ENCODE results near the gene PLIN1. TPM values are rescaled to one million over a fixed set of nuclear protein-coding genes. Genes with fewer than 3 reads are reported as not detected.
A peak's percentile ranks its signal among the peaks of the same experiment; 100 is the strongest.

Gene PLIN1
- total RNA-seq, 1 donor from 2014 or later: 0.07 TPM

DNA sequence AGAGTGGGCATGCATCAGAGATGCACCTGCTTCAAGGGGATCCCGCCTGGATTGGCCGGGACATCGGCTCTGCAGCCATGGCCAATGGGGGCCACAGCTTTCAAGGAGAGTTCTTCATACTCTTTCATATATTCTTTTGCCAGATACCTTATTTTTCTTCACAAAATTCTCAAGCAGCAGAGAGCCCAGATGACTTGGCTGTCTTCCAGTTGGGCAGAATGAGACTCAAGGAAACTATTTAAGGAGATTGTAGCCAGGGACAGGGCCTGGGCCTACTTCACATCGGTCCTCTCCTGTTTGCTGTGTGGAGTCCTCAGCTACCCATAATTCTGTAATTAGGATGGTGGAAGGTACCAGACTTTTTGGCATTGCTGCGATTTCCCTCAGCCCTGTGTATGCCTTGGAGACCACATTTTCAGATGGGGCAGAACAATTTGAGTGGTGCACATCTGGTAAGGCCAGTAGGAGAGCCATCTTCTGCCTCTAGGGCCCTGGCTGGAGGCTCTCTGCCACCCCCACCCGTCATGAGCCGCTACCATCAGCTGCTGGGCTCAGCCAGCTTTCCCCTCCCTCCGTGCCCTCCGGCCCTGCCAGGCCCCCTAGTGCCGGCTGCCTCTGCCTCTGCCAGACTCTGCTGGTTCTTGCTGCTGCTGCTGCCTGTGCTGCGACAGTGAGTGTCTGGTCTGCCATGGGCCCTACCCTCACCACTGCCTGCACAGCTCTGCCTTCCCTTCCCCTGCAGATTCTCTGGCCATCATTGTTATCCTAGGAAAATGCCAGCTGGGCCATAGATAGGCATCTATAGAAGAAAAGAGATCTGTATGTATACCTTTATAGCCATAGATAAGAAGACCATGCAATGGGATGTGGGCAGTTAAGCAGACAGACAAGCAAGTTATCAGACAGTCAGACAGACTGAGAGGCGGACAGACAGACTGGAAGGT is 6.7 kb downstream of the PLIN1 start:
- no peak for DNase-seq (ENCODE audit: low read depth, low spot score)

DNA sequence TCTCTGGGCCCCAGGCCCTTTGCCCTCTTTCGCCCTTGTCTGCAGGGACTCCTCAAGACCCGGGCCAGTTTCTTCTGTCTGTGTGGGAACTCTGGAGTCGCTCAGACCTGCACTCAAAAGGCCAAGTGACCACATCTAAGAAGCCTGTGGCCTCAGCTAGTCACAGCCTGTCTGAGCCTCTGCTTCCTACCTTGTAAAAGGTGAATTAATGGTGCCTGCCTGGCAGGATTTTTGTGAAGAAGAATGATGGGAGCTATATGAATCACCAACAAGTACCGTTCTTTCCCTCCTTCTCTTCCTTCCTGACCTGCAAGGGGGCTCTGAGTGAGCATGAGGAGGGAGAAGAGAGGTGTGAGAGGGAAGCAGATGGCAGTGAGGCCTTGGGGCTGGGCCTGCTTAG is 7.5 kb downstream of the PLIN1 start:
- DNase-seq (ENCODE audit: low read depth, low spot score): no peak

DNA sequence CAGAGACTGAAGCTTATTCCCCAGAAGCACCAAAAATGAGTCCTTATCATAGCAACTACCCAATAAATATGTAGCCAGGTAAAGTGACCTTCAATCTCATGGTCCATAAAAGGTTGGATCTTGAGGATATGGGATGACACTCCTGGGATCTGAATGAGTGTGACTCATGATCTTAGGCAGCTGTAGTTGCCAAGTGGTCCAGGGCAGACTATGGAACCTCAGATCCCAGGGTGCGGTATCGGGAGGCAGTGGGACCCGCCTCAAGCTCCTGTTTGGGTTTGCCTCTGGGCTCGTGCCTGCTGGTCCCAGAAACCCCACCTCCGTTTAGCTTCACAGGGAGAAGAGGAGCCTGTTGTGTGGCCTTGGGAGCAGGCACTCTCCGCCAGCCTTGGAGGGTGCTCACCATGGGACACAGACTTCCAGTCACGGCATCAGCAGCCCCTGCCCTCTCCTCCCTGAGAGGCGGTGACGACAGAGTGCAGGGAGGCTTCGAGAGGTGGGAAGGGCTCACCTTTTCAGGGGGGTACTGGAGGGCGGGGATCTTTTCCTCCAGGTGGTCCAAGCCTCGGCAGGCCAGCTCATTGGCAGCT is 8.1 kb downstream of the PLIN1 start:
- DNase-seq (ENCODE audit: low read depth, low spot score): no peak

GRCh38 chr15:89669941-89670340 is 9.2 kb downstream of the PLIN1 start:
- DNase-seq (ENCODE audit: low read depth, low spot score): no peak

DNA sequence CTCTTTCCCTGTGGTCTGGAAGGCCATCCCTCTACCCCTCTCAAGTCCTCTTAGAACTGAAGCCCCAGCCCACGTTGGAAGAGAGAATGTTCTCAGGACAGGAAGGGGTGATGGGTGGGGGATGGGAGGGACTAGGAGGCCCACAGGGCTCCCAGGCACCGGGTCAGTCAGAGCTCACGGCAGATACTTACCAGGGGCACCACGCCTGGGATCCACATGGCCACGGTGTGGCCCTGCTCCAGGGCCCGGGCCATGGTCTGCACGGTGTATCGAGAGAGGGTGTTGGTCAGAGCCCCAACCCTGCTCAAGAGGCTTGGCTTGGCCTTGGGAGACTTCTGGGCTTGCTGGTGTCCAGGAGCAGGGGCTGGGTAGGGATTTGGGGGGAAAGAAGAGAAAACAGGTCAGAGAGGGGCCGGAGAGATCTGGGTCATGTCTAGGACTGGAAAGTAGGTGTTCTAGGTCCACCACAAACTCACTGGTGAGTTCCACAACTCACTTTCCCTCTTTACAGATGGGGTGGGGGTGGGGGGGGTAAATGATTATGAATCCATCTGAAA is 9.8 kb downstream of the PLIN1 start:
- no peak for DNase-seq (ENCODE audit: low read depth, low spot score)

DNA sequence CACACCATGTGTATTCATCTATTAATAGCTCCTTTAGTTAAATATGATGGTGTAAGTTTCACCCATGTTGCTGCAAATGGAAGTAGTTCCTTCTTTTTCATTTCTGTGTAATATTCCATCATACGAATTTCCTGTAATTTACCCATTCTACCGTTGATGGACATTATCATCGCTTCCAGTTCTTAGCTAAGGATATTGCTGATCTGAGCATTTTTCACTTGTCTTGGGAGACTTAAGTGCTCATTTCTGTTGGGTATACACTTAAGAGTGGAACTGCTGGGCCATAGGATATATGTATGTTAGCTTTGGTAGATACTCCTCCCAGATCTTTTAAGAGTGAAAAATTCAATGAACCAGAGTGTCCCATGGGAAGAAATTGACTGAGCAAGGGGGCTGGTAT is 11.0 kb downstream of the PLIN1 start:
- DNase-seq (ENCODE audit: low read depth, low spot score): no peak

DNA sequence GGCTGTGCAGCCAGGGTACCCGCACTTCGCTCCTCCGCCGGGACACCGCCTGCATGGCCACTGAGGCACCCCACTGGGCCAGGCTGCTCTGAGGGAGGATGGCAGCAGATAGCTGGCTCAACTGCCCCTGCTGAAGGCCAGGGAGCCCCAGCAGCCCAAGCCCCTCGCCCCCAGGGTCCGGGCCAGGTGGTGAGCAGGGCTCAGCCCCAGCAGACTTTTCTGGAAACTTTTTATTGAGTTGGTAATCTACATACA is 11.5 kb downstream of the PLIN1 start:
- no peak for DNase-seq (ENCODE audit: low read depth, low spot score)

DNA sequence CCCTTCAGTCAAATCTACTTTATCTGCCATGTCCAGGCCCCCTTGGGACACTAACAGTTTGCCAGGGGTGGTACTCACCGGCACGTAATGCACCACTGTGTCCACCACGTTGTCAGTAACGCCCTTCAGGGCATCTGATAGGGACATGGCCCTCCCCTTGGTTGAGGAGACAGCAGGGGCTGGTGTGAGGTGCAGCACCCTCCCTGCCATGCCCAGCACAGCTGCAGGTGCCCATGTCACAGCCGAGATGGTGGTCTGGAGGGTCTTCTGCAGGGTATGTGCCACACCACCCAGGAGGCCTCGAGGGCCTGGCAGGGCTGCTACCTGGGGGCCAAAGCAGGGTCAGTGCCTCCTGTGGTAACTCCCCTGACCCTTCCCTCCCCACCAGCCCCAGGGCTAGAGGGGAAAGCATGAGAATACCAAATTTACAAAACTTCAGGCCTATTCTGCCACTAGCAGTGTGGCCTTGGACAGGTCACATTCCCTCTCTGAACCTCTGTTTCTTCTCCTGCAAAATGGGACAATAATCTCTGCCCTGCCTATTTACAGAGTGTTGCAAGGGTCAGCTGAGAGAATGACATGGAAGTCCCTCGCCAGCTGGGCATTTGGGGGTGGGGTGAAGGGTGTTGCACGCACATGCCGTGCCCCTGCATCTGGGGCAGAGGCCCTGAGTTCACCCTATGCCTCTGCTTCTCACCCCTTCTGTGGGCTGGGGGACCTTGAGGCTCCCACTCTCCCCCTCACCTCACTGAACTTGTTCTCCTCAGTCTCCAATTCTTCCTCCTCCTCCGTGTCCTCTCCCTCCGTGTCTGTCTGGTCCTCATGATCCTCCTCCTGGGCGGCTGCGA is 12.1 kb downstream of the PLIN1 start:
- DNase-seq (ENCODE audit: low read depth, low spot score): no peak

DNA sequence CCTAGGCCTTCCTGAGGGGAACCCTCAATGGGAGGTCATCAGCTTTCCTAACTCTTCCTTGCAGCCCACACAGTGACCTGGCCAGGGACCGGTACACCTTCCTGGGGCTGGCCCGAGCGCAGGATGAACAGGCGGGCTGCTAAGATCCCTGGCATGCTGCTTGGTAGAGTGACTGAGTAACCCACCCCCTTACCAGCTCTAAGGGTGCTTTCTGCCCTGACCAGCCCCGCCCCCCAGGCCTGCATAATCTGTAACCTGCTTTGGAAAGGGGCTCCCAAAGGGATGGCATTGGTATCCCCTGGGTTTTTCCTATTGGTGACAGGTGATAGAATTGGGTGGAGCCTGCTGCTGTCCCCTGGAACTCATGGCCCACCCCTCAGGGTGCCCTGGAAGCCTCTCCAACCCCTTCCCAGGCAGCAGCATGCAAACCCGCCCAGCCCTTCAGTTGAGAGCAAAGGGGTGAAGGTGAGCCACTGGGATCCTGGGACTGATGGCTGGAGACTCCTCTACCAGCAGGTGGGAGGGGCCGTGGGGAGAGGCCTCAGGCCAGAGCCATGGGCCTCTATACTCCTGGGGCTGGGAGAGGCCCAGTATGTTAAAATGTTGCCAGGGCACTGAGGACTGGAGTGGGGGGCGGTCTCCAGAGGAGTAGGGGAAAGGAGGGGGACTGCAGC is 12.8 kb downstream of the PLIN1 start:
- DNase-seq (ENCODE audit: low read depth, low spot score): no peak

DNA sequence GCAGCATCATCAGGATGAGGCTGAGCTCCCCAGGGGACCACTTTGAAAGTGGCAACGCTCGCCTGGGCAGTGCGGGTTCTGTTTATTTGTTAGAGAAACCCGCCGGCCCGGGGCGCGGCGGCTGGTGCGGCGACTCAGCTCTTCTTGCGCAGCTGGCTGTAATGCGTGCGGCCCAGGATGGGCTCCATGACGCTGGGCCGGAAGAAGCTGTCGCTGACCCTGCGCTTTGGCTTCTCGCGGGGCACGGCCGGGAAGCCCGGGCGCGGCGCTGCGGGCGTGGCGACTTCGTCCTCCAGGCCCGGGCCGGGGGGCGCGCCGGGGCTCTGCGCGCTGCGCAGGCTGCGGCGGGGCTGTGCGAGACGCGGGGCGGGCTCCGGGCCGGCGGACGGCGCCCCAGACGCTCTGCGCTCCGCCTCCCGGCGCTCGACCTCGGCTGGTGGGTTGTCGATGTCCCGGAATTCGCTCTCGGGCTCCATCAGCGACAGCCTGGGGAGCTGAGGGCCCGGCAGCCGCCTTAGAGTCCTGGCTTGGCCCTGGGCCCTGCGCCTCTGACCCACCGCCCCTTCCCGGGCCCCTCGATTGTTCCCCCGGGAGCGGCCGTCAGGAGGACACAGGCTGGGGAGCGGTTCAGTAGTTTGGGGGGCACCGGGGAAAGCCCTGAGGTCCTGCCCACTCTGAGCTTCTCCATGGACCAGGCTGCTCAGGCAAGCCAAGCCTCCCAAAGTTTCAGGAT is 13.6 kb downstream of the PLIN1 start:
- DNase-seq (ENCODE audit: low read depth, low spot score): no peak

DNA sequence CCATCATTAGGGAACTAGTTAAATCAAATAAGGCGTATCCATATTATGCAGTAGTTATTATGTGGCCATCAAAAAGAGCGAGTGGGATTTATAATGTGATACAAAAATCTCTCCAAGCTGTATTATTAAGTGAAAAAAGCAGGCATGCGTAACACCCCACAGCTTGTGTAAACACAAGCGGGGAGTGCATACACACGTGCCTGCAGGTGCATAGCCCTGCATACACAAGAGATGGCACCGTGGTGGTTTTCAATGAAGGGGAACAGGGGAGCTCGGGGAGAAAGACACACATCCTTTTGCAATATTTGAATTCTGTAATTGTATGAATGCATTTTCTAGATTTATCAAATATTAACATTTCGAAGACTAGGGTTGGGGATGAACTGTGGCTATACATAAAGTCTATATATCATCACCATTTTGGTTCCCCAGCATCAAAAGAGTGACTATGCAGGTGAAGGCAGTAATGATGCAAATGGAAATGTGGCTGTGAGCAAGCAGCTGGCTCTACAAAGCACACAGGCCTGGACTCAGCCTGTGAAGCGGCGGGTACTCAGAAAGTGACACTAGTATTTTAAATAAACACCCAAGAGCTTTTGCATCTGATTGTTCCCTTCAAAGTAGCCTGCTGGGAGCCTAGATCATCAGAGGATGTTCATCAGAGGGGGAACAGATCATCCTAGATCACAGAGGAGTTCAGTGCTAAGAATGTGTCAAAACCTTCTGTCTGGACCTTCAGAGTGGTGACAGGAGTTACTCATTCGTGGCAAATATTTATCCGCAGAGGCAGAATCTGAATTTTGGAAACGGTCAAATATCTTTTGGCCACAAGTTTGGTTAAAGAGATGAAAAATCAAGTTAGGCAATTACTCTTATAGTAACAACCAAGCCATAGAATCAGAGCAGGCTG is 14.5 kb downstream of the PLIN1 start:
- DNase-seq (ENCODE audit: low read depth, low spot score): no peak

GRCh38 chr15:89662893-89663626 is 16.1 kb downstream of the PLIN1 start:
- peak; percentile 53 for DNase-seq (ENCODE audit: low read depth, low spot score)

DNA sequence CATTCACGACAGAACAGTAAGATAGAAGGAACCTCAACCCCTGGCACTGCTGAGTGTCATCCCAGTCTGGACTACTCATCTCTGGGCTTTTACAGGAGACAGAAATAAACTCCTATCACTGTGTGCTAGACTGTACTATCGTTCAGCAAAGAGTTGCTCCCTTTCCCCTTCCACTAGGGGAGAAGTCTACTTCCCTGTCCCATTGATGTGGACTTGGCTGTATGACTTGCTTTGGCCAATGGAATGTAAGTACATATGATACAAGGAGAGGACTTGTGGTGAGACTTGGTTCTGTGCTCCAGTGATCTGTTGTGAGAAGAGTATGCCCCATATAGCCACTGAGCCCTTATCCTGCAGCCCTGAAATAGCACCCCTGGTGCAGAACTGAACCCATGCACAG is 18.6 kb downstream of the PLIN1 start:
- DNase-seq (ENCODE audit: low read depth, low spot score): no peak

- DNase-seq (ENCODE audit: low read depth, low spot score): no peak
These were observed 19.9 kb downstream of the PLIN1 start for GRCh38 chr15:89659295-89659694.

GRCh38 chr15:89657686-89658200 is 21.4 kb downstream of the PLIN1 start:
- no peak for DNase-seq (ENCODE audit: low read depth, low spot score)

GRCh38 chr15:89656116-89656815 is 22.9 kb downstream of the PLIN1 start:
- no peak for DNase-seq (ENCODE audit: low read depth, low spot score)

GRCh38 chr15:89654847-89655805 is 24.0 kb downstream of the PLIN1 start, which contains the start of gene KIF7:
Gene KIF7 (minus strand): TSS chr15:89655467. CDS start chr15:89652930, 2,537 bp downstream.
- no peak for DNase-seq (ENCODE audit: low read depth, low spot score)

Measured in pulmonary artery endothelial cell (primary cell).